Cardiac muscle cell (in vitro differentiated cells and primary cell): ENCODE measurements around the gene KIF17. TPM values are rescaled to one million over a fixed set of nuclear protein-coding genes. Genes with fewer than 3 reads are reported as not detected.

Source experiments
- DNase-seq, 2 donors: peaks; one replicate each; pipeline versions ENCODE4 v3.0.0 to v3.0.0-alpha.2; 2010 to 2017; ENCODE audit warnings: low read depth in 1 of 2, low spot score in 1 of 2
- H3K27ac ChIP-seq: fragments of 200-600 bp; sonication (generic); 2 replicates; pipeline ENCODE4 v1.5.1; 2016
- H3K27me3 ChIP-seq: fragments of 200-600 bp; sonication (generic); 2 replicates; pipeline ENCODE4 v1.6.0; 2016; ENCODE audit warnings: control low read depth
- H3K36me3 ChIP-seq: fragments of 200-600 bp; sonication (generic); 2 replicates; pipeline ENCODE4 v1.5.1; 2016; ENCODE audit warnings: control low read depth
- H3K4me1 ChIP-seq: fragments of 200-600 bp; sonication (generic); 2 replicates; pipeline ENCODE4 v1.8.1; 2017; ENCODE audit warnings: low read depth, mild to moderate bottlenecking, mixed run types
- H3K4me3 ChIP-seq: fragments of 200-600 bp; sonication (generic); 2 replicates; pipeline ENCODE4 v1.5.1; 2016; ENCODE audit warnings: mild to moderate bottlenecking
- H3K9me3 ChIP-seq: fragments of 200-600 bp; sonication (generic); 2 replicates; pipeline ENCODE4 v1.5.1; 2017; ENCODE audit warnings: low read depth, mild to moderate bottlenecking, control low read depth
- polyA plus RNA-seq: library from polyadenylated mRNA; unstranded; fragments of >200 nt; fragmentation: Nextera tagmentation; extraction: Ambion mirVana; gene quantifications from 2 replicates; pipeline ENCODE4 v1.2.1, GENCODE V29; 2016
- total RNA-seq: library from RNA; depleted of rRNA; stranded (reverse); fragments of >200 nt; gene quantifications from 2 replicates; pipeline ENCODE4 v1.2.3, GENCODE V29; 2016
- TF ChIP-seq, protein P1 (sequence below): IDR thresholded peaks from 2 replicates; pipeline ENCODE4 v1.5.1; 2012; ENCODE audit warnings: low read depth, mild to moderate bottlenecking, low read length

Gene KIF17
- total and polyA plus RNA-seq, 2 experiments from 2014 or later, result 1.1 to 15.0 TPM

DNA sequence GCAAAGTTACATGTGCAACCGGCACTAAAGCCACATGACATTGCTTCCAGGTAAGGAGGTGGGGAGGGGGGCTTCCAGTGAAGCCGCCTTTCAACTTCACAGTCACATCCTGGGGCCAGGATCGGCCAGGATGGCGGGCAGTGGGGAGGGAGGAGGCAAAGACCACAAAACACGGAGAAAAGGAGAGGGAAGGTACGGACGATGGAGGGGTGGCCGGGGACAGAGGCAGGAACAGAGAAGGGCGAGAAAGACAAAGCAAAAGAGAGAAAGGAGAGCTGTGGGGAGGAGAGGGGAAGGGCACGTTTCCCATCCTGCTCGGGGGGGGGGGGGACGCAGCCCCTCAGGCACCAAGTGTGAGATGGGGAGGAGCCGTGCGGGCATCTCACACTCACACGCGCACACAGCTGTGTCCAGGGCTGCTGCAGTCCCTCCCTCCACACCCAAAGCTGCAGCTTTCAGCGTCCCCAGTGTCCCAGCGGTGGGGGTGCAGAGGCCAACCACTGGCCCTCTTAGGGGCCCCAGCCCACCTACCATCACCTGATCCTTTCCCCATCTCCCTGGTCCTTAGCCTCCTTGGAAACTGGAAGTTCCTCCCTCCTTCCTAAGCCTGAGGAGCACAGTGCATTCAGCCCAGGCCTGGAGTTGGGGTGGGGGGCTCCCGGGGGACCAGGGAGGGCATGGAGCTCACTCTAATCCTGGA is 12.3 kb upstream of the KIF17 start:
- no peak overlapping the region for H3K4me3 ChIP-seq
- DNase-seq, result no peak

DNA sequence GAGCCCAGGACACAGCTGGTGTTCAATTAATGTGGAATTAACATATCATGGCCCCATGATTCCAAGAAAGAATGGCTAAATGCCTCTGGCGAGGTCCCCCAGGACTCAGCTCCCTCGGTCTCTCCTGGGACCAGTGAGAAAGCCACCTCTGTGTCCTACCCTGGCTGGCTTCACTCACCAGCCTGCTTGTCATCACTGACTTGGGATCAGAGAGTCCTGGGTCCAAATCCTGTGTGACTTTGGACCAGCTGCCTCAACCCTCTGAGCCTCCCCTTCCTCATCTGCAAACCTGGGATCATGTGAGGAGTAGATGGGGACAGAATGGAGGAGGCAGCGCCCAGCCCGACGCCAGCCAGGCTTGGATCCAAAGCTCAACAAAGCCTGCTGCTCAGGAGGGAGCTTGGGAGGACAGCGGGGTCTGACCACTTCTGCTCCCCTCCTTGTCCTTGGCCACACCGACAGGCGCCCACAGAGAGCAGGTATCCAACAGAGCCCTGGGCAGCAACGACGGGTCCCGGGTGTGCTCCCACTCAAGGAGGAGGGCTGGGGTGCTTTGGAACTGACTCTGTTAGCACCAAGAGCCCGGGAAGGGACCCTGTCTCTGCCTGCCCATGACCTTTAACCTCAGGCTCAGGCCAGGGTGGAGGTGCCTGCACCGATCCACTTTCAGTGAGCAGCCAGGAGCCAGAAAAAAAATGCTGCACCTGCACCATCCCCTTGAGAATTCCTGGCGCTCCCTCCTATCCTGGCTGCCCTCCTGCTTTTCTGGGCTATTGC is 11.5 kb upstream of the KIF17 start:
- DNase-seq, result no peak
- H3K27me3 ChIP-seq, result peaks cover 28% of the 10 kb centered on the region
- no peak overlapping the region for H3K27ac ChIP-seq
- no peaks in the 10 kb centered on the region for H3K36me3 ChIP-seq
- no peaks in the 10 kb centered on the region for H3K9me3 ChIP-seq
- no peak overlapping the region for H3K4me3 ChIP-seq
- TF ChIP-seq, protein P1, sequence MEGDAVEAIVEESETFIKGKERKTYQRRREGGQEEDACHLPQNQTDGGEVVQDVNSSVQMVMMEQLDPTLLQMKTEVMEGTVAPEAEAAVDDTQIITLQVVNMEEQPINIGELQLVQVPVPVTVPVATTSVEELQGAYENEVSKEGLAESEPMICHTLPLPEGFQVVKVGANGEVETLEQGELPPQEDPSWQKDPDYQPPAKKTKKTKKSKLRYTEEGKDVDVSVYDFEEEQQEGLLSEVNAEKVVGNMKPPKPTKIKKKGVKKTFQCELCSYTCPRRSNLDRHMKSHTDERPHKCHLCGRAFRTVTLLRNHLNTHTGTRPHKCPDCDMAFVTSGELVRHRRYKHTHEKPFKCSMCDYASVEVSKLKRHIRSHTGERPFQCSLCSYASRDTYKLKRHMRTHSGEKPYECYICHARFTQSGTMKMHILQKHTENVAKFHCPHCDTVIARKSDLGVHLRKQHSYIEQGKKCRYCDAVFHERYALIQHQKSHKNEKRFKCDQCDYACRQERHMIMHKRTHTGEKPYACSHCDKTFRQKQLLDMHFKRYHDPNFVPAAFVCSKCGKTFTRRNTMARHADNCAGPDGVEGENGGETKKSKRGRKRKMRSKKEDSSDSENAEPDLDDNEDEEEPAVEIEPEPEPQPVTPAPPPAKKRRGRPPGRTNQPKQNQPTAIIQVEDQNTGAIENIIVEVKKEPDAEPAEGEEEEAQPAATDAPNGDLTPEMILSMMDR, result no peak
- no peaks in the 10 kb centered on the region for H3K4me1 ChIP-seq

More for the DNA sequence above, 12.3 kb upstream of the KIF17 start:
- peaks cover 28% of the 10 kb centered on the region for H3K27me3 ChIP-seq
- TF ChIP-seq, protein P1, result no peak
- H3K4me1 ChIP-seq, result no peaks in the 10 kb centered on the region
- H3K9me3 ChIP-seq, result no peaks in the 10 kb centered on the region
- no peaks in the 10 kb centered on the region for H3K36me3 ChIP-seq
- no peak overlapping the region for H3K27ac ChIP-seq

DNA sequence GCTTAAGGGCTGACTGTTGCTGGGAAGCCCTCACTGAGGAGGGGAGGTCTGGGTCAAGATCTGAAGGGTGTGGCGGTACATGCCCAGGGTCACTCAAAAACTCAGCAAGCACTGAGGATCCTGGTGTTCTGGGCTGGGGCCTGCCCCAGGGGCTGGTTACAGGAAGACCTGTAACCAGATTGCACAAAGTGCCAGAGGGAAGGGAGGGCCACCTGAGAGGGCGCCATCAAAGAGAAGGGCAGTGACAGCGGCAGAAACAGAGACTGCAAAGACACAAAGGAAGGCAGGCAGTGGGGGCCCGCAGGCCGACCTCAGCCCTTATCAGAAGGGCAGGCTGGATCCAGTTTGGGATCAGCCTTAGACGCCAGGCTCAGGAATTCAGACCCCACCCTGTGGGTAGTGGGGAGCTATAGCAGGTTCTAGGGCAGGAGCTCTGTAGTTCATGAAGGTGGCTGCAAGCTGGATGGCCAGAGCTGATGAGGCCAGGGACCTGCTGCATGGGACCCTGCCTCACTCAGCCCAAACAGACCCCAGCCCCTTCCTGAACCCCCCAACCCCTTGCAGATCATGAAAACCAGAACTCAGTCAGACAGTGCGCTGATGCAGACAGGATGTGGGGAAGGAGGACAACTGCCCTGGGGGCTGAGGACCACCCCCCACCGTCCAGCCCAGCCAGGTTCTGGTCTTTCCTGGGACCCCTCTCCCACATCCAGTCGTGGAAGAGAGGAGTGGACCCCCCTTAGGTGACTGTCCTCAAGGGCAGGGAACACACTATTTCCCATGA is 10.8 kb upstream of the KIF17 start:
- TF ChIP-seq, protein P1, result no peak
- Histone ChIP-seq H3K36me3 (no peaks in the 10 kb centered on the region), H3K27me3 (peaks cover 28% of the 10 kb centered on the region), H3K4me1 (no peaks in the 10 kb centered on the region), H3K27ac (no peak overlapping the region), H3K4me3 (no peak overlapping the region), H3K9me3 (no peaks in the 10 kb centered on the region)
- DNase-seq, result no peak

DNA sequence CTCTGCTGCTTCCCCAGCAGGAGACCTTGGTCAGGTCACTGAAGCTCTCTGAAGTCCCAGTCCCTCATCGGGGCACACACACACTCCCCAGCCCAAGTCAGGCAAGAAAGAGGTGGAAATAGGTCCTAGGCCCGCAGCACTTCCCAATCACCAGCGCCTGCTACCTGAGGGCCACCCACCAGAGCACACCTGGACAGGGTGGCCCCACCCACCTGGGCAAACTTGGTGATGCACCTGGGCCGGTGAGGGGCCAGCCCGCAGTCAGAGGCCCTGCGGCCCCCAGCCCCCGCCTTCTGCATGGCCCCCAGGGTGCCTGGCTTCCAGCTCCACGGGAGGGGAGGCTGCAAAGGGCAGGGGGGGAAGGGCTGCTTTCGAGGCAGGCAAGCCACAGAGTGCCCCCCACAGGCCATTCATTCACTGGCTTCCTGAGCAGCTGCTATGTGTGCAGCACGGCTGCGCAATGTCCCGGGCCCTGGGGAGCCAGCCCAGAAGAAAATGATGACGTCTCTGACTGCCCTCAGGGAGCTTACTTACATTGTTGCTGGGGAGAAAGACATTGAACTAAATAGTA is 10.0 kb upstream of the KIF17 start:
- Histone ChIP-seq H3K4me3 (no peak overlapping the region), H3K27me3 (peaks cover 28% of the 10 kb centered on the region), H3K4me1 (no peaks in the 10 kb centered on the region), H3K27ac (no peak overlapping the region), H3K36me3 (no peaks in the 10 kb centered on the region), H3K9me3 (no peaks in the 10 kb centered on the region)
- DNase-seq, result peak in 1 of 2 donors; percentile 36
- TF ChIP-seq, protein P1, result no peak
